DND-41 (cell line): ENCODE measurements around the gene GBA2.

Source experiments
- EZH2 ChIP-seq: IDR thresholded peaks from 3 replicates; pipeline ENCODE4 v1.6.1; 2012; ENCODE audit warnings: borderline replicate concordance, low read depth, mild to moderate bottlenecking, moderate library complexity, low read length, inconsistent platforms; ENCODE audit not compliant: severe bottlenecking
- TF ChIP-seq, protein P1 (sequence below): IDR thresholded peaks from 2 replicates; pipeline ENCODE4 v1.5.1; 2012; ENCODE audit warnings: borderline replicate concordance, low read length, moderate library complexity, mild to moderate bottlenecking; ENCODE audit not compliant: poor library complexity, severe bottlenecking; ENCODE audit errors: extremely low read depth

DNA sequence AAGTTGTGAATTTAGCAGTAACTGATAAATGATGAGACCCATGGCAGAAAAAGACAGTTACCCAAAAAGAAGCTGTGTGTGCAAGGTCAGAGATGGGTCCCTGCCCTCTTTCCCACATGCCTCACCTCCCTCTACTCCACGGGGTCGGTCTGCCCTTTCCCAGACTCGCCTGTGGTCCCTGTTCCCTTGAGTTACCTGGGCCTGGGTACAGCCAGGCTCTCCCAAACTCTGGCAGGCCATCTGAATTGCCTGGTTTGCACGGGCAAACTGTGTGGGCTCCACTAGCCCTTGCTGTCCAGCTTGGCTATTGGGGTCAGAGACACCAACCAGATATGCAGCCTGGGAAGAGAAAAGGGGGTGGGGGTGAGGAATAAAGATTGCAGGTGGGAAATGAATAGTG is 40.9 kb downstream of the GBA2 start:
- TF ChIP-seq, protein P1, sequence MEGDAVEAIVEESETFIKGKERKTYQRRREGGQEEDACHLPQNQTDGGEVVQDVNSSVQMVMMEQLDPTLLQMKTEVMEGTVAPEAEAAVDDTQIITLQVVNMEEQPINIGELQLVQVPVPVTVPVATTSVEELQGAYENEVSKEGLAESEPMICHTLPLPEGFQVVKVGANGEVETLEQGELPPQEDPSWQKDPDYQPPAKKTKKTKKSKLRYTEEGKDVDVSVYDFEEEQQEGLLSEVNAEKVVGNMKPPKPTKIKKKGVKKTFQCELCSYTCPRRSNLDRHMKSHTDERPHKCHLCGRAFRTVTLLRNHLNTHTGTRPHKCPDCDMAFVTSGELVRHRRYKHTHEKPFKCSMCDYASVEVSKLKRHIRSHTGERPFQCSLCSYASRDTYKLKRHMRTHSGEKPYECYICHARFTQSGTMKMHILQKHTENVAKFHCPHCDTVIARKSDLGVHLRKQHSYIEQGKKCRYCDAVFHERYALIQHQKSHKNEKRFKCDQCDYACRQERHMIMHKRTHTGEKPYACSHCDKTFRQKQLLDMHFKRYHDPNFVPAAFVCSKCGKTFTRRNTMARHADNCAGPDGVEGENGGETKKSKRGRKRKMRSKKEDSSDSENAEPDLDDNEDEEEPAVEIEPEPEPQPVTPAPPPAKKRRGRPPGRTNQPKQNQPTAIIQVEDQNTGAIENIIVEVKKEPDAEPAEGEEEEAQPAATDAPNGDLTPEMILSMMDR, result no peak
- TF ChIP-seq EZH2, result no peak
